ENCODE measurements around the gene CAND2. TPM values are rescaled to one million over a fixed set of nuclear protein-coding genes. Genes with fewer than 3 reads are reported as not detected.

CAND2 gene
- total and polyA plus RNA-seq, 2 experiments from 2014 or later = 5.6 to 20.5 TPM

- no peak for TF ChIP-seq ZNF462 (CRISPR knock-in tag; IDR thresholded peaks at IDR 0.05)
- no peak for TF ChIP-seq JUNB (IDR thresholded peaks at IDR 0.05; ENCODE audit: unreplicated experiment)
Measured at GRCh38 chr3:12816521-12817342, 20.3 kb downstream of the CAND2 start (continued).

- Mint-ChIP-seq H3K4me1 (peaks cover 2% of the 10 kb centered on the region), H3K27me3 (ENCODE audit: insufficient read depth, low read depth, poor library complexity) (peaks cover 11% of the 10 kb centered on the region), H3K4me3 (no peak overlapping the region), H3K27ac (no peak overlapping the region), H3K9me3 (no peaks in the 10 kb centered on the region), H3K36me3 (ENCODE audit: low read depth) (peaks cover 8% of the 10 kb centered on the region; the same call in 2 of the 3 replicates)
- Histone ChIP-seq H3F3A (replicated peaks; ENCODE audit: low read depth) (no peaks in the 10 kb centered on the region), H3K79me2 (replicated peaks; ENCODE audit: insufficient read depth) (no peaks in the 10 kb centered on the region), H3K4me1 (ENCODE audit: insufficient read depth) (no peaks in the 10 kb centered on the region), H2AFZ (no peak overlapping the region), H3K9me2 (ENCODE audit: insufficient read depth) (no peaks in the 10 kb centered on the region), H3K27me3 (ENCODE audit: insufficient read depth) (no peaks in the 10 kb centered on the region), H3K4me3 (no peak overlapping the region), H3K27ac (ENCODE audit: low read depth) (no peak overlapping the region), H3K4me2 (no peak overlapping the region), H3K36me3 (ENCODE audit: insufficient read depth) (no peaks in the 10 kb centered on the region), H4K20me1 (replicated peaks; ENCODE audit: insufficient read depth) (no peaks in the 10 kb centered on the region)
- no peak for ATAC-seq
- DNase-seq (ENCODE audit: low spot score) = no peak
- no peak for TF ChIP-seq ETS1 (IDR thresholded peaks at IDR 0.05)
- no peak for TF ChIP-seq EZH2phosphoT487 (IDR thresholded peaks at IDR 0.05; ENCODE audit: unreplicated experiment)
- TF ChIP-seq CTCF (conservative IDR thresholded peaks at IDR 0.05; ENCODE audit: low read depth in 2 of 2) = no peak
- TF ChIP-seq POLR2AphosphoS5 (IDR thresholded peaks at IDR 0.05; ENCODE audit: low read depth) = no peak
- TF ChIP-seq REST (IDR thresholded peaks at IDR 0.05; ENCODE audit: unreplicated experiment) = no peak
- no peak for TF ChIP-seq EZH2 (IDR thresholded peaks at IDR 0.05; ENCODE audit: low read depth, unreplicated experiment)
- TF ChIP-seq ZNF114 (CRISPR knock-in tag; IDR thresholded peaks at IDR 0.05) = no peak
- no peak for TF ChIP-seq ZNF331 (CRISPR knock-in tag; IDR thresholded peaks at IDR 0.05; ENCODE audit: low read depth)
- no peak for TF ChIP-seq CREB1 (CRISPR knock-in tag; IDR thresholded peaks at IDR 0.05; ENCODE audit: low read depth)
- TF ChIP-seq JUNB (IDR thresholded peaks at IDR 0.05; ENCODE audit: unreplicated experiment) = no peak
Measured at GRCh38 chr3:12817343-12817710, 20.8 kb downstream of the CAND2 start.
